Lower lobe of right lung (tissue), 2 donors: ENCODE measurements around the gene STXBP4. TPM values are rescaled to one million over a fixed set of nuclear protein-coding genes. Genes with fewer than 3 reads are reported as not detected.

Experiments
- ATAC-seq, 2 donors: fragments of 200-7000 bp; cut with Tn5 transposase; one replicate each; pipeline ENCODE4 v1.9.1; 2020 to 2022; ENCODE audit warnings: mild to moderate bottlenecking in 2 of 2, moderate library complexity in 2 of 2
- DNase-seq: peaks from one replicate; pipeline ENCODE4 v3.0.0-alpha.2; 2020
- H3K27ac ChIP-seq: fragments of 200-600 bp; one replicate; pipeline ENCODE4 v1.8.0; 2022
- H3K27me3 ChIP-seq: fragments of 200-600 bp; one replicate; pipeline ENCODE4 v1.8.0; 2022; ENCODE audit warnings: low read depth
- H3K36me3 ChIP-seq: fragments of 200-600 bp; one replicate; pipeline ENCODE4 v1.8.0; 2022; ENCODE audit warnings: mild to moderate bottlenecking
- H3K4me1 ChIP-seq: fragments of 200-600 bp; one replicate; pipeline ENCODE4 v1.8.0; 2022
- H3K4me3 ChIP-seq: fragments of 200-600 bp; one replicate; pipeline ENCODE4 v1.8.0; 2022; ENCODE audit warnings: mild to moderate bottlenecking
- H3K9me3 ChIP-seq: fragments of 200-600 bp; one replicate; pipeline ENCODE4 v1.8.0; 2022
- CTCF ChIP-seq: fragments of 200-600 bp; IDR thresholded peaks from one replicate; pipeline ENCODE4 v1.8.0; 2022; ENCODE audit warnings: antibody characterized with exemption, mild to moderate bottlenecking
- intact Hi-C: fragments of 100-400 bp; cut with DNase I; formaldehyde crosslinking; loops from one replicate; pipeline ENCODE4 v1.11.0; 2022
- total RNA-seq: library from RNA; stranded (reverse); fragmentation: NEBNext Ultra II Directional; extraction: Animal tissue kit (Norgen Biotek cat#: 25700); gene quantifications from one replicate; pipeline ENCODE4 v1.2.1, GENCODE V29; 2021
- donor health status: DM: no; HTN: yes; CAD: no; lungs with severe emphysema.

The STXBP4 gene
- total RNA-seq, 1 donor from 2014 or later = 11.8 TPM

GRCh38 chr17:54932711-54933110 lies 35.9 kb upstream of the STXBP4 start:
- Histone ChIP-seq H3K36me3 (peaks cover 42% of the 10 kb centered on the region), H3K4me3 (no peak overlapping the region)
- DNase-seq = no peak

GRCh38 chr17:54933921-54934320 lies 34.6 kb upstream of the STXBP4 start:
- Histone ChIP-seq H3K36me3 (peaks cover 37% of the 10 kb centered on the region), H3K27me3 (no peaks in the 10 kb centered on the region), H3K4me3 (no peak overlapping the region), H3K4me1 (no peaks in the 10 kb centered on the region), H3K9me3 (no peaks in the 10 kb centered on the region), H3K27ac (no peak overlapping the region)
- DNase-seq (no peak), ATAC-seq (no peak)
- no peak for TF ChIP-seq CTCF
- intact Hi-C loops = no loop called here

More at GRCh38 chr17:54932711-54933110, 35.9 kb upstream of the STXBP4 start:
- intact Hi-C loops = no loop called here
- H3K4me1 ChIP-seq = no peaks in the 10 kb centered on the region
- ATAC-seq = no peak
- no peaks in the 10 kb centered on the region for H3K27me3 ChIP-seq
- TF ChIP-seq CTCF = no peak
- no peak overlapping the region for H3K27ac ChIP-seq
- no peaks in the 10 kb centered on the region for H3K9me3 ChIP-seq

GRCh38 chr17:54935471-54935870 lies 33.1 kb upstream of the STXBP4 start:
- H3K27me3 ChIP-seq = no peaks in the 10 kb centered on the region
- intact Hi-C loops = no loop called here
- H3K36me3 ChIP-seq = peaks cover 36% of the 10 kb centered on the region
- ATAC-seq = no peak
- H3K9me3 ChIP-seq = no peaks in the 10 kb centered on the region
- no peaks in the 10 kb centered on the region for H3K4me1 ChIP-seq
- no peak for TF ChIP-seq CTCF
- no peak overlapping the region for H3K27ac ChIP-seq
- H3K4me3 ChIP-seq = no peak overlapping the region
- no peak for DNase-seq

- no peaks in the 10 kb centered on the region for H3K9me3 ChIP-seq
- DNase-seq (no peak), ATAC-seq (peak; percentile 55 to 62)
- no peak overlapping the region for H3K27ac ChIP-seq
- no peaks in the 10 kb centered on the region for H3K4me1 ChIP-seq
- no peak overlapping the region for H3K4me3 ChIP-seq
- peaks cover 24% of the 10 kb centered on the region for H3K36me3 ChIP-seq
- intact Hi-C loops = no loop called here
- no peaks in the 10 kb centered on the region for H3K27me3 ChIP-seq
- TF ChIP-seq CTCF = no peak
Measured at GRCh38 chr17:54937018-54937417, 31.5 kb upstream of the STXBP4 start.

- no peak overlapping the region for H3K4me3 ChIP-seq
- peak in 1 of 2 donors; percentile 21 for ATAC-seq
Measured at GRCh38 chr17:54937426-54937825, 31.1 kb upstream of the STXBP4 start.

More at GRCh38 chr17:54937426-54937825, 31.1 kb upstream of the STXBP4 start:
- no peak overlapping the region for H3K27ac ChIP-seq
- no peaks in the 10 kb centered on the region for H3K4me1 ChIP-seq
- no peaks in the 10 kb centered on the region for H3K27me3 ChIP-seq
- peaks cover 23% of the 10 kb centered on the region for H3K36me3 ChIP-seq
- H3K9me3 ChIP-seq = no peaks in the 10 kb centered on the region
- no peak for TF ChIP-seq CTCF
- no peak for DNase-seq
- intact Hi-C loops = no loop called here
